Mammary epithelial cell (primary cell): Measurements from ENCODE around the gene PCDH17.

ENCODE experiments used
- EZH2 ChIP-seq: IDR thresholded peaks from 2 replicates; pipeline ENCODE4 v1.6.1; 2012; ENCODE audit warnings: low read length, inconsistent platforms, borderline replicate concordance
- TF ChIP-seq, protein P1 (sequence below), 2 donors: IDR thresholded peaks in 1 of 2; conservative IDR thresholded peaks in 1 of 2; 2 replicates each; pipeline ENCODE4 v1.5.1; 2011 to 2012; ENCODE audit warnings: inconsistent platforms in 2 of 2, low read length in 2 of 2, mild to moderate bottlenecking in 2 of 2, control low read depth in 1 of 2, low read depth in 1 of 2; ENCODE audit not compliant: insufficient read depth in 1 of 2; ENCODE audit errors: extremely low read depth in 1 of 2

DNA sequence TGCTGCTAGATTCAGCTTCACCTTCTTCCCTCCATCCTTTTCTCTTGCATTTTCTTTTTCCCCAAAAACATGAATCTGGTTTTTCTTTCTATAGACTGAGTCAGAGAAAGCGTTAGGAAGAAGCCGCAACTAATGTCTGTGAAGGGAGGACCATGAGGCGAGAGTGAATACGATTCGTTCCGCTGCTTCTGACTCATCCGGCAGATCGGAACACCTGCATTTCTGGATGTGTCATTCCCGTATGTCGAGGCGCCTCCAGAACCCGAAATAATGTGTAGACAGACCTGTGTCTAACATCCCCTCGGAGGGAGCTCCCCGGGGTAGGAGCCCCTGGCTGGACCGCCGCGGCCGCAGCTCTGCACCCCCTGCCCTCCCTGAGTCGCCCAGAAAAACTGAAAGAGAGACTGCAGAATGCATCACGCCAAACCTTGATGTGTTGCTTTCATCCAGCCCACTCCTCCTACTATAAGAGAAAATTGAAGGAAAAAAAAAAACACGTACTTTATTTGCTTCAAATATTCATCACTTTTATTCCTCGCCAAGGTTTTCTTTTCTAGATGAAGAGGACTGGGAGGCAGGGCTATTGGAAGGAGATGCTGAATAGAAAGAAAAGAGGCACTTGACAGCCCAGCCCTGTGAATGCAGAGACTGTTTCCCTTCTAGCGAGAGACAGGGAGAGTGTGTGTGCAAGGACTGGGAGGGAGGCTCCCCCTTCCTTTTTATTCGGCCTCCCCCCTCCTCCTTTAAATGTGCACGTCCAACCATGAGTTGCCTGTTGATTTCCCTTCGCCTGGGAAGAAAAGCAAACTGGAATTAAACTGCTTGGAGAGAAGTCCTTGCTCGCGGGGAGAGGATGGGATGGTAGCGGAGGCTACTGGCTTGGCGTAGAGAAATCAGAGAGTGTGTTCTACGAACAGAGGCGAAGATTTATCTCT lies 616 bp upstream of the PCDH17 start:
- TF ChIP-seq, protein P1, sequence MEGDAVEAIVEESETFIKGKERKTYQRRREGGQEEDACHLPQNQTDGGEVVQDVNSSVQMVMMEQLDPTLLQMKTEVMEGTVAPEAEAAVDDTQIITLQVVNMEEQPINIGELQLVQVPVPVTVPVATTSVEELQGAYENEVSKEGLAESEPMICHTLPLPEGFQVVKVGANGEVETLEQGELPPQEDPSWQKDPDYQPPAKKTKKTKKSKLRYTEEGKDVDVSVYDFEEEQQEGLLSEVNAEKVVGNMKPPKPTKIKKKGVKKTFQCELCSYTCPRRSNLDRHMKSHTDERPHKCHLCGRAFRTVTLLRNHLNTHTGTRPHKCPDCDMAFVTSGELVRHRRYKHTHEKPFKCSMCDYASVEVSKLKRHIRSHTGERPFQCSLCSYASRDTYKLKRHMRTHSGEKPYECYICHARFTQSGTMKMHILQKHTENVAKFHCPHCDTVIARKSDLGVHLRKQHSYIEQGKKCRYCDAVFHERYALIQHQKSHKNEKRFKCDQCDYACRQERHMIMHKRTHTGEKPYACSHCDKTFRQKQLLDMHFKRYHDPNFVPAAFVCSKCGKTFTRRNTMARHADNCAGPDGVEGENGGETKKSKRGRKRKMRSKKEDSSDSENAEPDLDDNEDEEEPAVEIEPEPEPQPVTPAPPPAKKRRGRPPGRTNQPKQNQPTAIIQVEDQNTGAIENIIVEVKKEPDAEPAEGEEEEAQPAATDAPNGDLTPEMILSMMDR (conservative IDR thresholded peaks at IDR 0.05 in 1 of 2, IDR thresholded peaks at IDR 0.05 in 1 of 2; ENCODE audit: extremely low read depth in 1 of 2, insufficient read depth in 1 of 2, low read depth in 1 of 2, low read length in 2 of 2), result no peak
- TF ChIP-seq EZH2, result no peak
